Liver (tissue), 9 donors: ENCODE data around the gene ZFP3. TPM values are rescaled to one million over a fixed set of nuclear protein-coding genes. Genes with fewer than 3 reads are reported as not detected.
"Not testable (repeated sequence)": the region's sequence is repeated elsewhere in the genome, so short reads cannot be mapped to it uniquely, and the experiment has no call there.

Experiments used
- DNase-seq: peaks from one replicate; pipeline ENCODE4 v3.0.0-alpha.2; 2017; ENCODE audit warnings: low spot score
- H3K27ac ChIP-seq, 2 donors: one replicate each; pipeline ENCODE4 v1.7.0; 2013; ENCODE audit warnings: inconsistent platforms in 2 of 2, low read length in 2 of 2, control low read depth in 1 of 2, low read depth in 1 of 2, mild to moderate bottlenecking in 1 of 2
- H3K27me3 ChIP-seq, 4 donors: one replicate each; pipeline versions ENCODE4 v1.6.1 to v1.7.0; 2013; ENCODE audit warnings: low read length in 3 of 4, inconsistent platforms in 1 of 4, mild to moderate bottlenecking in 1 of 4, moderate library complexity in 1 of 4; ENCODE audit not compliant: control insufficient read depth in 4 of 4, insufficient read depth in 4 of 4
- H3K36me3 ChIP-seq, 4 donors: one replicate each; pipeline versions ENCODE4 v1.6.1 to v1.7.0; 2013; ENCODE audit warnings: low read length in 3 of 4, mild to moderate bottlenecking in 3 of 4, low read depth in 1 of 4, moderate library complexity in 1 of 4; ENCODE audit not compliant: control insufficient read depth in 4 of 4, insufficient read depth in 3 of 4
- H3K4me1 ChIP-seq, 4 donors: one replicate each; pipeline versions ENCODE4 v1.6.1 to v1.7.0; 2013; ENCODE audit warnings: low read length in 3 of 4, mild to moderate bottlenecking in 3 of 4, moderate library complexity in 1 of 4; ENCODE audit not compliant: control insufficient read depth in 4 of 4, insufficient read depth in 4 of 4
- H3K4me3 ChIP-seq, 3 donors: one replicate each; pipeline versions ENCODE4 v1.6.1 to v1.7.0; 2013; ENCODE audit warnings: low read length in 3 of 3, control low read depth in 1 of 3, low read depth in 1 of 3, mild to moderate bottlenecking in 1 of 3
- H3K9ac ChIP-seq, 2 donors: one replicate each; pipeline ENCODE4 v1.7.0; 2013; ENCODE audit warnings: low read length in 2 of 2, mild to moderate bottlenecking in 2 of 2, moderate library complexity in 2 of 2, control low read depth in 1 of 2, low read depth in 1 of 2
- H3K9me3 ChIP-seq, 4 donors: one replicate each; pipeline versions ENCODE4 v1.6.1 to v1.7.0; 2013; ENCODE audit warnings: low read length in 3 of 4; ENCODE audit not compliant: control insufficient read depth in 4 of 4
- CTCF ChIP-seq: fragments of 150-350 bp; IDR thresholded peaks from 2 replicates; pipeline ENCODE4 v1.5.1; 2017; ENCODE audit warnings: improper control_type of control experiment, low read depth, low read length; ENCODE audit not compliant: missing input control
- FOXA1 ChIP-seq: IDR thresholded peaks from 2 replicates; pipeline ENCODE4 v1.6.1; 2016; ENCODE audit warnings: antibody characterized with exemption
- HNF4A ChIP-seq, 2 donors: conservative IDR thresholded peaks; 2 replicates each; pipeline ENCODE4 v1.6.1; 2016; ENCODE audit warnings: antibody characterized with exemption in 2 of 2, mild to moderate bottlenecking in 2 of 2
- HNF4G ChIP-seq: IDR thresholded peaks from 2 replicates; pipeline ENCODE4 v1.6.1; 2016; ENCODE audit warnings: antibody characterized with exemption
- JUND ChIP-seq, 2 donors: IDR thresholded peaks; 2 replicates each; pipeline ENCODE4 v1.6.1; 2016; ENCODE audit warnings: antibody characterized with exemption in 2 of 2
- MAX ChIP-seq: IDR thresholded peaks from 2 replicates; pipeline ENCODE4 v1.6.1; 2016; ENCODE audit warnings: antibody characterized with exemption
- NR2F2 ChIP-seq: IDR thresholded peaks from 2 replicates; pipeline ENCODE4 v1.6.1; 2016; ENCODE audit warnings: antibody characterized with exemption
- RAD21 ChIP-seq, 2 donors: IDR thresholded peaks; 2 replicates each; pipeline ENCODE4 v1.6.1; 2016; ENCODE audit warnings: antibody characterized with exemption in 2 of 2, mild to moderate bottlenecking in 2 of 2
- REST ChIP-seq: IDR thresholded peaks from 2 replicates; pipeline ENCODE4 v1.6.1; 2016; ENCODE audit warnings: antibody characterized with exemption, mild to moderate bottlenecking
- RXRA ChIP-seq, 2 donors: IDR thresholded peaks; 2 replicates each; pipeline ENCODE4 v1.6.1; 2017 to 2018; ENCODE audit warnings: antibody characterized with exemption in 2 of 2, mild to moderate bottlenecking in 1 of 2
- TAF1 ChIP-seq: conservative IDR thresholded peaks from 2 replicates; pipeline ENCODE4 v1.6.1; 2016; ENCODE audit warnings: antibody characterized with exemption, mild to moderate bottlenecking
- YY1 ChIP-seq: IDR thresholded peaks from 2 replicates; pipeline ENCODE4 v1.6.1; 2016; ENCODE audit warnings: antibody characterized with exemption, mild to moderate bottlenecking
- ZBTB33 ChIP-seq: IDR thresholded peaks from 2 replicates; pipeline ENCODE4 v1.6.1; 2016; ENCODE audit warnings: antibody characterized with exemption
- WGBS: extraction: QIAGEN DNeasy Blood & Tissue Kit; methylation state at CpG from one replicate; pipeline ENCODE4 v1.1.7; 2013; 5-methylcytosine and 5-hydroxymethylcytosine counted together
- polyA plus RNA-seq, 2 donors: library from polyadenylated mRNA; stranded (reverse) in 1 of 2; unstranded in 1 of 2; fragments of 200-250 nt in 1 of 2; fragments of >200 nt in 1 of 2; fragmentation: Nextera tagmentation in 1 of 2; extraction: Ambion mirVana in 1 of 2; gene quantifications; one replicate each; pipeline versions ENCODE4 v1.2.1 to v1.2.3, GENCODE V29; 2013 to 2015
- total RNA-seq, 2 donors: library from RNA; depleted of rRNA; stranded (reverse); fragments of >200 nt; gene quantifications; one replicate each; pipeline ENCODE4 v1.2.3, GENCODE V29; 2014
- donor health status: healthy.
- donor health status: healthy.
- donor health status: healthy.
- donor health status: healthy.
- donor health status: healthy.

Gene ZFP3
- total and polyA plus RNA-seq, 4 donors = 0.46 to 1.6 (median 1.1) TPM

DNA sequence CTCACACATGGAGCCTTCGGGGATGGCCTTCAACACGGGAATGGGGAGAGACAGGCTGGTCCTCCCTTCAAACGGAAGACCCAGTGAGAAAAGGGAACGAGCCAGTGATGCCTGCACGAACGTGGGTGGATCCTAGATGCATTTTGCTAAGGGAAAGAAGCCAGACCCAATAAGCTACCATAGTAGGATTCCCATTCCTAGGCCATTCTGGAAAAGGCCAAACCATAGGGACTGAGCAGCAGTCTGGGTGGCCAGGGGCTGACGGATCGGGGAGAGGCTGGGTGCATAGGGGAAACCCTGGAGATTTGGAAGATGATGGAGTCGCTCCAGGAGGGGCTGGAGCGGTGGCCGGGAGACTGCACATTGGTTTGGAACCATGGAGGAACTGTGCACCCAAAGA lies 56.3 kb downstream of the ZFP3 start:
- 88% methylated on average over 11 of the region's 11 CpGs for WGBS
- not testable (repeated sequence) for H3K27ac ChIP-seq, H3K9me3 ChIP-seq, H3K36me3 ChIP-seq, H3K9ac ChIP-seq, H3K27me3 ChIP-seq, H3K4me3 ChIP-seq, H3K4me1 ChIP-seq, DNase-seq

GRCh38 chr17:5135131-5135712 lies 57.0 kb downstream of the ZFP3 start:
- H3K4me3 ChIP-seq, H3K36me3 ChIP-seq, H3K27me3 ChIP-seq, H3K9ac ChIP-seq, H3K9me3 ChIP-seq, H3K4me1 ChIP-seq, DNase-seq, H3K27ac ChIP-seq: not testable (repeated sequence)
- 87% methylated on average over 8 of the region's 8 CpGs for WGBS

DNA sequence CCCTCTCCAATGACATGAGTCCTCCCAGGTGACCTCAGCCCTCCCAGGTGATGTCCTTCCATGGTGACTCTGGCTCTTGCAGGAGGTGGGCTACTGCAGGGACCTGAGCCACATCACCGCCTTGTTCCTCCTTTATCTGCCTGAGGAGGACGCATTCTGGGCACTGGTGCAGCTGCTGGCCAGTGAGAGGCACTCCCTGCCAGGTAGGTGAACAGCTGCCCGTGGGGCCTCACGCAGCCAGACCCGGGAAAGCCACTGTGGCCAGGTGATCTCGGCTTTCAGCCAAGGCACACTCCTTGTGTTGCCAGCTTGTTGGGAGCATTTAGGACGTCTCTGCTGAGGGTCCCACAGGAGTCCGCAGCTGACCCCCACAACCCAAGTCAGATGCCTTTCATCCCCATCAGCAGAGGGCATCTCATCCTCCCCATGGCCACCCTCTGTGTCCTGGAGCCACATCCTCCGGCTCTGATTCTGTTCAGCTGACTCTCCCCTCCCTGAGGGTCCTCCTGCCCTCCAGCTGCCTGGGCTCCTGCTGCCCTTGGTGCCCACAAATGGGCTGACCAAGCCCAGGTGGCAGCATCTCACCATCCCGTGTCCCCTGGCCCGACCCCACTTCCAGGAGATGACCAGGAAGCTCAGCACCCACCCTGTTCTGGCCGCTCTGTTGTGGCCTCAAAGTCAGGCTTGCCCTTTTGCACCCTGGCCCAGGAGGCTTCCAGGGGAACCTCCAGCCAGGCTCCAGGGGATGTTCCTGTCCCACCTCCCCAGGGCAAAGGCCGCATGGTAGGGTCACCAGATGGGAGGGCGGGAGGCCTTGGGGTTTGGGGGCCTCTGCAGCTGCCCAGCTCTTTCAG lies 57.7 kb downstream of the ZFP3 start:
- TF ChIP-seq HNF4G = no peak
- no peak for TF ChIP-seq HNF4A (conservative IDR thresholded peaks at IDR 0.05)
- TF ChIP-seq YY1 = no peak
- TF ChIP-seq JUND (IDR thresholded peaks at IDR 0.05) = no peak
- no peak for TF ChIP-seq MAX
- TF ChIP-seq NR2F2 = no peak
- no peak for TF ChIP-seq TAF1
- TF ChIP-seq FOXA1 = no peak
- no peak for TF ChIP-seq CTCF
- TF ChIP-seq REST = no peak
- no peak for TF ChIP-seq RXRA (IDR thresholded peaks at IDR 0.05)
- no peak for TF ChIP-seq RAD21 (IDR thresholded peaks at IDR 0.05)
- TF ChIP-seq ZBTB33 = no peak
- Histone ChIP-seq H3K4me1 (no peaks in the 10 kb centered on the region), H3K4me3 (no peak overlapping the region), H3K27ac (no peak overlapping the region), H3K27me3 (no peaks in the 10 kb centered on the region), H3K9me3 (no peaks in the 10 kb centered on the region), H3K9ac (no peak overlapping the region), H3K36me3 (no peaks in the 10 kb centered on the region)
- DNase-seq = no peak
- 93% methylated on average over 14 of the region's 14 CpGs for WGBS

- WGBS = 88% methylated on average over 14 of the region's 14 CpGs
- not testable (repeated sequence) for DNase-seq, H3K4me1 ChIP-seq, H3K27ac ChIP-seq, H3K9ac ChIP-seq, H3K27me3 ChIP-seq, H3K36me3 ChIP-seq, H3K9me3 ChIP-seq, H3K4me3 ChIP-seq
Measured at GRCh38 chr17:5136580-5137412, 58.5 kb downstream of the ZFP3 start.
